Renal cortex interstitium (tissue), 11 donors: ENCODE data around the gene TBX4. TPM values are rescaled to one million over a fixed set of nuclear protein-coding genes. Genes with fewer than 3 reads are reported as not detected.
A peak's percentile ranks its signal among the peaks of the same experiment; 100 is the strongest.
"Not testable (repeated sequence)": the region's sequence is repeated elsewhere in the genome, so short reads cannot be mapped to it uniquely, and the experiment has no call there.

Experiments used
- DNase-seq, 11 donors: peaks; one replicate each; pipeline ENCODE4 v3.0.0-alpha.2; 2013; ENCODE audit warnings: low read depth in 9 of 11, low spot score in 4 of 11; ENCODE audit errors: extremely low read depth in 1 of 11
- polyA plus RNA-seq, 3 donors: library from polyadenylated mRNA; unstranded; fragments of 120-200 nt; gene quantifications; one replicate each; pipeline ENCODE4 v1.2.1, GENCODE V29; 2013; ENCODE audit not compliant: insufficient read length in 3 of 3

TBX4 gene
- polyA plus RNA-seq, 3 donors = 0.11 to 0.39 (median 0.29) TPM

DNA sequence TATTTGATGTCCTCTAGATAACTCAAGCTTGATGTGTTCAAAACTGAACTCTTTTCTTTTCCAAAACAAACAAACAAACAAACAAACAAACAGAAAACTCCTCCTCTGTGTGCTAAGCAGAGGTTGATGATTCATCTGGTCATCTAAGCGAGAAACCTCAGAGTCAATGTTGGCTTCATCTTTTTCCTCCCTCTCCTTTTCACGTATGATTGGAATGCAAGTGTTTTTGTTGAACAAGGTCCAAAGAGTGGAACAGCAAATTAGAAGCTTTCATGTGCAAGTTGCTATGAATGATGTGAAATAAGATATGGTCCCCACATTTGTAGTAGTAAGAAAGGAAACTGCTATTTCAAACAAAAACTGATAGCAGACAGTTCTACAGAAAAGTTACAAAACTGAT lies 52.5 kb downstream of the TBX4 start:
- peak in 1 of 11 donors; percentile 36 for DNase-seq

DNA sequence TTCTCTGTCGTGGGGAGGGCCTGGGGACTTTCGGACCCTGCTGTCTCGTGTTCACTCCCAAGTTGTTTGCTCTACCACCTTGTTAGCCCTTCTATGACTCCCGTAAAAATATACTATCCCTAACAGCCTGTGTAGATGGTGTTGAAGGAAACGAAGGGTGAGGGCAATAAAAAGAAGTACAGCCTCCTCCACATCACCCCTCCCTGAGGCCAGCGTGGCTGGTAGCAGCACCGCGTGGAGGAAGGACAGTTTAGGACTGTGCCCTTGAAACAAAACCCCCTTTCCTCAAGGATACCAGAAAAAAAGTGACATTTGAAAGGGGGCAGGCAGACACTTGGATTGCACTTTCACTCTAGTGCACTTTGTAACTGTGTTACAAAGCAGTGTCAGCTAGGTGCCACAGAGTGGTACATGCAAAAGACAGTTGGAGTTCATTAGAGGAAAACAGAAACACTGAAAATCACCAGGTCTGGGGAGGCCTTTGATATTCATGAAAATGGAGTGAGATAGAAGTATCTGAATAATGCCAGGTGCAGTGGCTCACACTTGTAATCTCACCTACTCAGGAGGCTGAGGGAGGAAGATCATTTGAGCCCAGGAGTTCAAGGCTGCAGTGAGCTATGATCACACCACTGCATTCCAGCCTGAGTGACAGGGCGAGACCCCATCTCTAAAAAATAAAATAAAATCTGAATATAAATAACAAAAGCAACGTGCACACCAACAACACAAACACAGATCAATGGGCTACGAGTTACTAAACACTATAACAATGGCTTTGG lies 53.8 kb downstream of the TBX4 start:
- no peak for DNase-seq

DNA sequence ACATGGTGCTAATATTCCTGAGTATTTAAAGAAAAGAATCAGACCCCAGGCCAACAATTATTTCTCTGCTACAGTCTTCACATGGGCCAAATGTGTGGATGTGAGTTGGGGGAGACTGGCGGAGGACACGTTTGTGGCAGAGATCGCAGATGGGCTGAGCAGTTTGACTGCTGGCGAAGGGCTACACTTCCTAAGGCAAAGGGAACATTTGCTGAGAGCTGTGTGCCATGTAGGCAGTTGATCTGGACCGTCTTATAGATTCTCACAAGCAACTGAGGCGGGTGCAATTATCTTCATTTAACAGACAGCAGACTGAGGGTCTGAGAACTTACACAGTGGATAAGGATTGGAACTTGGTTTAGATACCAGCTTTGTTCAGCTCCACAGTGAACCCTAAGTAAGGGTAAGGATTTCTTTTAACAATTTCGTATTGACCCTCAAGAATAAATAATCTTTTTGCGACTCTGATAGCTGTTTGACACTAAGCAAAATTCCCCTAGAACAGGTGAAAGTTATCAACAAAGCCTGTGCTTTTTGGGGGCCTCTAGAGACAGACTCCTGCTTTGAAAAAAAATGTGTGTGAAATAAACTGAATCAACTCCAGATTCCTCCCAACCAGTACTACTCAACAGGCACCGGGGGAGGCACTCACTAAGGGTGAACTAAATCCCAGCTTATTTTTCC lies 55.3 kb downstream of the TBX4 start:
- no peak for DNase-seq

DNA sequence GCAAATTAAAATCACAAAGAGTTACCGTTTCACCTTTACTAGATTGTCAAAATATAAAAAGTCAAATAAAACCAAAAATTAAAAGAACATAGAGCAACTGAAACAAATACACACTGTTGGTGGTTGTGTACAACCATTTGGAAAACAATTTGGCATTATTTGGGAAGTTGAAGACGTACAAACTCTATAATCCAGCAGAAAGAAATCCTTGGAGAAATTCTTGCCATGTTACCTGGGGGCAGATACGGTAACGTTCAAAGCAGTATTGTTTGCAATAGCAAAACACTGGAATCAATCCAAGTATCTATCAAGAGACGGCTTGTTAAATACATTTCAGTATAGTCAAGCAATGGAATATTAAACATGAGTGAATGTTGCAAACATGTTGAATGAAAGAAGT lies 56.7 kb downstream of the TBX4 start:
- no peak for DNase-seq

DNA sequence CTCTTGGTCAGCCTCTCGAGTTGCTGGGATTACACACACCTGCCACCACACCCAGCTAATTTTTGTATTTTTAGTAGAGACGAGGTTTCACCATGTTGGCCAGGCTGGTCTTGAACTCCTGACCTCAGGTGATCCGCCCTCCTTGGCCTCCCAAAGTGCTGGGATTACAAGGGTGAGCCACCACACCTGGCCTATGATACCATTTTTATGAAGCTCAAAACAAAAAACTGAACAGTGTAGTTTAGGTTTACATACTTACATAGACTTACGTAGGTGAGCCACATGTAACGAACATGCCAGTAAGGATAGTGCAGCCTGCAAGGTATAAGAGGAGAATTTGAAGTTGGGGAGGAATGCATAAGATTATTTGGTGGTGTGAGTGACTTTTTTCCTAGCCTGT lies 57.2 kb downstream of the TBX4 start:
- not testable (repeated sequence) for DNase-seq

DNA sequence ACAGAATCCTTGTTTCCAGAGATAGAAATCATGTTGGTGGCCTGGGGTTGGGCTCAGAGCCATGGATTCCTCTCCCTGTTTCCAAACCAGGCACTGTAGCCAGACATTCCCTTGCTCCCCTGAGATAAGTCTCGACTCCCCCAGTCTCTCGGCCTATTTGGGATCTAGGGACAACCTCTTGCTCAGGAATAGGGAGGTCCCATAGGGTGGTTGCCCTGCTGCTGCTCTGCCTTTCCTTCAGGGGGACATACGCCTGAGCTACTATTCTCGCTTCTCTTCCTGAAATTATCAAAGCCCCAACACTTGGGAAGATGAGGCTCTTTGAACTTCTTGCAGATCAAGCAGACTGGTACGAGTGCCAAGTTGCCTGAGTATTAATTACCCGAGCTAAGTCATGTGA lies 58.0 kb downstream of the TBX4 start:
- DNase-seq = no peak

DNA sequence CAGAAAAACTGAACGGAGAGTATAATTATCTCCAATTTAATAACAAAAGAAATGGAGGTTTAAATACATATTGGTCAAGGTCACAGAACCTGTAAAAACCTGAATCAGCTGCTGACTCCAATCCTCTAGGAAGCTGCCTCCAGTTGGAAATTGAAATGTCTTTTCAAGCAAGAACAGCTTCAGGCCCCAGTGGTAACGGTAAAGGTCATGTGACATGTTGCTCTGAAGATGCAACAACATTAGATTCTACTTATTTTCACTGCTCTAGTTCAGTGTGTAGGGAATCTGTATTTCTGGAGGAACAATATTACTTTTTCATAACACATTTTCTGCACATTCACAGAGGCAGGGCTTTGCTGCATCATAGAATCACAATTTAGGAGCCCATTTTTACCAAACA lies 58.8 kb downstream of the TBX4 start:
- DNase-seq = no peak

DNA sequence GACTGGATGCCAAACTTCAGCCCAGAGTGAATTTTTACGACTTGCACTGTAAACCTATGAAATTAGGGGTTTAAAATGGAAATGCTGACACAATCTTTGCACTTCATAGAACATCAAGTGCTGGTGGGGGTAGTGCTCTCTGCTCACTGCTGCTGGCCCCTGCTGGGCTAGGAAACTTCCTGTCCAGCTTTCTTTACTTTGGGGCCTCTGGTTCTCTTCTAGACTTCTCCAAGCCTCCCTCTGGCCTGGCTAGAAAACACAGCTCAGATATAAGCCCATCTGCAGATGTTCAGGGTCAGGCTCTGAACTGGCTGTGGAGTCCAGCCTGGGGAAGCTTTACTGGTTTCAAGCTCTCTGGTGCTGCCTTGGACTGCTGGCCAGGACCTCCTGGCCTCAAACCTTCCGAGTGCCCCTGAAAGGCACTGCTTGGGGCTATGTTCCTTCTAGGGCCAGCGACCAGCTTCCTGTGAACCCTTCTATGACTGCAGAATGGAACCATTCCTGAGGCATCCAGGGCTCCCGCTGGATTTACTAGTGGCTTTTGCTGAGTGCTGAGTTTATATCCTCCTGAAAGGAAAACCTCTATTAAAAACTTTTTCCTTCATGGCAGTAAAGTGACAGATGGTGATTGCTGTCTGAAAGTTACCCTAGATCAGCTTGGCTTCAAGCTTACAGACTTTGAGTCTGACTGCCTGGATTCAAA lies 59.4 kb downstream of the TBX4 start:
- no peak for DNase-seq

DNA sequence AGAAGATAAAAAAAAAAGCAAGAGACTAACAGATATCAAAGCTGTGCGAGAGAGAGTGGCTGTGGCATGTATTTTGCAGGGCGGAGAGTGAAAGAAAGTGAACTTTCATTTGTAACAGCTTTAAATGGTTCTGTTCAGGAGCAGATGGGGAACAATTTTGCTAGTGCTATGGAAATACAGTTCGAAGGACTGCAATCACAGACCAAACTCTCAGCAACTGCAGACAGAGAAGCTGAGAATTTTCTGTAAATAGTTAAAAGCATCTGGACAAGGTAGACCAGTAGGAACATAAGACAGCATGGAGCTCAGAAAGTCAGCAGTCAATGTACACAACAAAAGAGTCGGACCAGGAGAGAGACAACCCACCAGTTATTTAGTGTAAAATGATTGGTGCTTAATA lies 62.3 kb downstream of the TBX4 start:
- DNase-seq = no peak

DNA sequence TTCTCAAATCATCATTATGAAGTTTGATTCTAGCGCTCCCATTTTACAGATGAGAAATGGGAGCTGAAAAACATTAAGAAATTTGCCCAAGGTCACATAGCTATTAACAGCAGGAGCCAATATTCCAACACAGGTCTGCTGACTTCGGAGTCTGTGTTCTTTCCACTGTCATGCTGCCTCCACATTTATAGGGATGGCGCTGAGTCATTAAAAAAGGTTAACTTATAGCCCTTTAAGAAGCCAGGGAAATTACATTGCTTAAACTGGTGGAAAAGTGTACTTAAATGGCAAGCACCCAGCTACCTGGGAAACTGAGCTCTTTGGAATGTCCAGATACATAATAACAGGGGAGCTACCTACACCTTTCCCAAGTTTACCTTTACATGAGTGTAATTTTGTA lies 65.0 kb downstream of the TBX4 start:
- DNase-seq = no peak

DNA sequence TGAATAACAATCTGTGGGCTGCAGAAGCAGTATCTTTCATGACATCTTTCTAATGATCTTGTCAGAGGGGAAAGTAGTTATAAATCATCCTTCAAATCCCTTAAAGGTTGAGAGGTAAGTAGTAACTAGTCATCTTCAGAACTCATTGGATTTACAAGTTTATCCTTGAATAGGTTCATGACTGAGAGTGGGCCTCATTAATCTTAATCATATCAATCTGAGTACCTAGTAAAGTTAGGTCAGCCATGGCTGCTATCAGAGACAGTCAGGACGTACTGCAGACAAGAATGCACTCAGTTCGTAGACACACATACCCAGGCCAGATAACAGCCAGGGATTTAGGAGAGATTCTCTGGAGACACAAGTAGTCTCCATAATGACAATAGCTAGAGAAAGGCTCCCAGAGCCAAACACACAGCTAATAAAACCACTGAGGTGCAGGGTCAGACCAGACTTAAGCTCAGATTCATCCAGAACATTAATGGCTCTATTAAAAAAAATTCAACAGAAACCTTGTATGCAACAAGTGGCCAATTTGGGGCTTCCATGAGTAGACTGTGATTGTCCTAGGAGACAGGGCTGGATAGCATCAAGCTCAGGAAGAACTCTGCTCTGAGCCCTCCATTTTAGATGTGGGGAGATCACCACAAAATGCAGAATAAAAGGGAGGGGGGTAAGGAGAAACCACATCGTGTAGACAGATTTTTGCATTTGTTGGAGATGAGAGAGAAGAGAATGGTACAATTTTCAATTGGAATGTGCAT lies 65.8 kb downstream of the TBX4 start:
- no peak for DNase-seq

DNA sequence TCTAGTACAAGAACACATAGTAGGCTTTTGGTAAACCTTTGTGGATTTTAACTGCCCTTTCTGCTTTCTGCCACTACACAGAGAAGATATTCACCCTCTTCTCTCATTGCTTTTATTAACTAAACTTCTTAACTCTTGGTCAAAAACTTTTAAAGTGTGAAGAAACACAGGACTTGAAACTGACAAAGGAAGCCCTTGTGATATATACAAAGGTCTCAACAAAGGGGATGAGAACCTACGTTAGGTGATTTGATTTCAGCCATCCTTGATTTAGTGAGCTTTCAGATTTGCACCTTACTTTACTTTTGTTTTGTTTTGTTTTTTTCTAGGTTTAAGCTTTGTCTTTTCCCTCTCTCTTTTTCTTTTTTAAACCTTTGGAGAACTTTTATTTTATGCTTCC lies 66.9 kb downstream of the TBX4 start:
- no peak for DNase-seq

DNA sequence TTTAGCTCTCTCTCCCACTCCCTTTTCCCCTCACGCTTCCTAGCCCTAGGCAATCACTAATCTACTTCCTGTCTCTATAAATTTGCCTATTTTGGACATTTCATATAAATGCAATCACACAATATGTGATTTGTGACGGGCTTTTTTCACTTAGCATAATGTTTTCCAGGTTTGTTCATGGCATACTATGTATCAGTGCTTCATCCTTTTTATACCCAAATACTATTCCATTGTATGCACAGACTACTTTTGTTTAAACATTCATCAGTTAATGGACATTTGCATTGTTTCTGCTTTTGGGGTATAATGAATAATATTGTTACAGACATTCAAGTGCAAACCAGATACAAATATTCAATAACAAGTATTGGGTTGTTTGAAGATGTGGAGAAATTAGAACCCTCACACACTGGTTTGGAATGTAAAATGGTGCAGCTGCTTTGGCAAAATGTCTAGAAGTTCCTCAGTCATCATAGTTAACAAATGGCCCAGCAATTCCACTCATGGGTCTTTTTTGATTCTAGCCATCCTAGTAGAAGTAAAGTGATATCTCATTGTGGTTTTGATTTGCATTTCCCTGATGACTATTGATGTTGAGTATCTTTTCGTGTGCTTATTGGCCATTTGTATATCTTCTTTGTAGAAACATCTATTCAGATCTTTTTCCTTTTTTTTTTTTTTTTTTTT lies 67.7 kb downstream of the TBX4 start:
- DNase-seq = no peak

DNA sequence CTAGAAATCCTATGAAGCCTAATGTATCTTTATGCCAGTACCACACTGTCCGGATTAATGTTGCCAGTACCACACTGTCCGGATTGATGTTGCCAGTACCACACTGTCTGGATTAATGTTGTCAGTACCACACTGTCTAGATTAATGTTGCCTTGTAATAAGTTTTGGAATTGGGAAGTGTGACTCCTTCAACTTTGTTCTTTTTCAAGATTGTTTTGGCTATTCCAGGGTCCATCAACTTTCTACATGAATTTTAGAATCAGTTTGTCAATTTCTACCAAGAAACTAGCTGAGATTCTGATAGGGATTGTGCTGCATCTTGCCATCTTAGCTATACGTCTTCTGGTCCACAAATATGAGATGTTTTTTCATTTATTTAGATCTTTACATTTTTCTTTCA lies 68.7 kb downstream of the TBX4 start:
- DNase-seq = no peak

DNA sequence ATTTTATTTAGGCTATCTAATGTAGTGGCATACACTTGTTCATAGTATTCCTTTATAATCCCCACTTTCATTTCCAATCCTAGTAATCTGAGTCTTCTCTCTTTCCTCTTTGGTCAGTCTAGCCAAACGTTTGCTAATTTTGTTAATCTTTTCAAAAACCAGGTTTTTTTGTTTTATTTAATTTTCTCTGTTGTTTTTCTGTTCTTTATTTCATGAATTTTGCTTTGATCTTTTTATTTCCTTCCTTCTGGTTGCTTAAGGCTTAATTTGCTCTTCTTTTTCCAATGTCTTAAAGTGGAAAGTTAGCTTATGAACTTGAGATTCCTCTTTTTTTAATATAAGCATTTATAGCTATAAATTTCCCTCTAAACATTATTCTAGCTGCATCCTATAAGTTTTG lies 69.9 kb downstream of the TBX4 start:
- DNase-seq = no peak

DNA sequence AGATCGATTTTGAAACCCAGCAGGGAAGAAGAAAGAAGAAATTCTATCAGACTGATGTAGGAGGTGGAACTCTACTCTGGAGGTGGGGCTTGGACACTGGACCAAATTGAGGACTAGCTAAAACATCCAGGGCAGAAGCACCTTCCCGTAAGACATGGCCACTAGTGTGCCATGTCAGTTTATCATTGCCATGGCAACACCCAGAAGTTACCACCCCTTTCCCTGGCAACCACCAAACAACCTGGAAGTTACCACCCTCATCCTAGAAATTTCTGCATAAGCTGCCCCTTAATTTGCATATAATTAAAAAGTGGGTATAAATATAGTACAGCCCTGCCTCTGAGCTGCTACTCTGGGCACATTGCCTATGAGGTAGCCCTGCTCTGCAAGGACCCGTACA lies 72.1 kb downstream of the TBX4 start:
- DNase-seq = no peak

DNA sequence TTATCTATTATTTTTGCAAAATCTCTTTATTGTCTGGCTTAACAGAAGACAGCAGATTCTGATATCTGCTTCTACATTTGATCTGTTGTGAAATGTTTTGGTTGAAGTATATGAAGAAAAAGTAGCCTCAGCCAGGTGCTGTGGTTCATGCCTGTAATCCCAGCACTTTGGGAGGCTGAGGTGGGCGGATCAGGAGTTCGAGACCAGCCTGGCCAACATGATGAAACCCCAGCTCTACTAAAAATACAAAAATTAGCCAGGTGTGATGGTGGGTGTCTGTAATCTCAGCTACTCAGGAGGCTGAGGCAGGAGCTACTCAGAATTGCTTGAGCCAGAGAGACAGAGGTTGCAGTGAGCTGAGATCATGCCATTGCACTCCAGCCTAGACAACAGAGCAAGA lies 75.2 kb downstream of the TBX4 start:
- not testable (repeated sequence) for DNase-seq

DNA sequence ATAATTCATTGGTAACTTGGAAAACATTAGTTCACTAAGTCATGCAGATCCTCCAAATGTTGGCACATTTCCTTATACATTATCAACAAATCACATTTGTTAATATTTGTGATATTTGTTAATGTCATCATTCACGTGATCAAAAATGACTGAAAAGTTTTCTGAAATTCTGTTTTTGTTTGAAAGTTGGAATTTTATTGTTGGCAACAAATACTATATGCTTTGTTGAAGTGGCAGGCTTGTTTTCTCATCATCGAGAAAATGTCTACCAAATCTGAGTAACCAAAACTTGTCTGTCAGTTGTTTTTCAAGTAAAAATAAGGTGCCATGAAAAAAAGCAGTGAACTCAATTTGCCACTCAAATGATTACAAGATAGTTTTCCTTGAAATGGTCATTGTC lies 75.9 kb downstream of the TBX4 start:
- DNase-seq = no peak

DNA sequence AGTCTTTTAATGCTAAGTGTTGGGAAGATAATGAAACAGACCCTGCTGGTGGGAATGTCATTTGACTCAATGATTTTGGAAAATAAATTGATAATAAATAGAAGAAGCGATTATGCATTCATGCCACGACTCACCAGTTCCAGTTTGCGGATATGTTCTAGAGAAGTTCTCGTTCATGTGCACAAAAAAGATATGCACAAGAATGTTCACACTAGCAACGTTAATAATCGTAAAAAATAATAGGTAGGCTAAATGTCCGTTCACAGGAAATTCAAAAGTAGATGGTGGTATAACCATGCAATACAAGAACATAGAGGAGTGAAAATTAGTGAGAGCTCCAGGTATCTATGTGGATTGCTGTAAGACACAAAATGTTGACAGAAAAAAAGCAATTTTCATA lies 79.0 kb downstream of the TBX4 start:
- DNase-seq = no peak
